GM10248 (cell line): Measurements from ENCODE around the gene FER.
A peak's percentile ranks its signal among the peaks of the same experiment; 100 is the strongest.

ENCODE experiments used
- CTCF ChIA-PET: fragments of 300-600 bp; sonication (Branson Sonifier 250); formaldehyde crosslinking; extraction: SDS; loops from one replicate; lab custom pipeline; 2021; ENCODE audit warnings: antibody characterized with exemption; lab: Yijun Ruan, JAX
- POLR2A ChIA-PET: fragments of 350-650 bp; sonication (Branson Sonifier 250); formaldehyde crosslinking; extraction: SDS; loops from one replicate; lab custom pipeline; 2020; ENCODE audit warnings: antibody characterized with exemption; lab: Yijun Ruan, JAX
- DNase-seq: peaks from one replicate; pipeline ENCODE4 v3.0.0; 2012; ENCODE audit errors: extremely low spot score
- CTCF ChIP-seq: IDR thresholded peaks from 2 replicates; pipeline ENCODE4 v1.5.1; 2012; ENCODE audit warnings: mild to moderate bottlenecking, low read depth; ENCODE audit errors: extremely low read depth, missing control alignments, control extremely low read depth

Gene FER

DNA sequence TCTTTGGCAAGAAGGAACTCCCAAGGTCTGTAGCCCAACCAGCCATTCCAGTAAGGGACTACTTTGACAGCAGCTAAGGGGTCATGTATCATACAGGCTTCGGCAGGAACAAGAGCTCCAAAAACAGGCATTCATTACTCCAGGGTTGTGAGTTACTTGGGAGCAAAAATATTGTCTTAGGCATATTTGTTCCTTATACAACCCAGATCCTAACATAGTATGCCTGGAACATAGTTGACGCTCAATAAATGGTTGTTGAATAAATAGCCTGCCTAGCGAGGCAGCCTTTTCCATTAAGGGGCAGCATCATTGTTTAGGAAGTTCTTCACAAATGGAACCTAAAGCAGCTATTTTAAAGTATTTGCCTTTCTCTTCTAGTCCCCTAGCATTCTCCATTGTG is 35.8 kb upstream of the FER start:
- TF ChIP-seq CTCF, result no peak
- DNase-seq, result no peak
- CTCF ChIA-PET, result interaction anchor here (0.6 to 2.0 kb wide), 4 partner anchors 14 to 31 kb away, joined by 3 to 5 read pairs (median 5); no protein-coding TSS in a partner anchor
- POLR2A ChIA-PET, result no interaction called here

GRCh38 chr5:108715408-108715807 is 32.3 kb upstream of the FER start:
- POLR2A ChIA-PET, result no interaction called here
- no peak for DNase-seq

GRCh38 chr5:108720391-108720790 is 27.3 kb upstream of the FER start:
- CTCF ChIA-PET, result no interaction called here
- TF ChIP-seq CTCF, result no peak
- POLR2A ChIA-PET, result no interaction called here
- peak; percentile 25 for DNase-seq

More at GRCh38 chr5:108715408-108715807, 32.3 kb upstream of the FER start:
- CTCF ChIA-PET, result interaction anchor here (1.5 kb wide), 1 partner anchor 10 kb away, joined by 3 read pairs; no protein-coding TSS in a partner anchor
- no peak for TF ChIP-seq CTCF

GRCh38 chr5:108726446-108727235 is 21.1 kb upstream of the FER start:
- DNase-seq, result no peak
- CTCF ChIA-PET, result interaction anchor here (1.0 to 1.7 kb wide), 4 partner anchors 8 to 203 kb away, joined by 3 to 4 read pairs (median 3); no protein-coding TSS in a partner anchor
- POLR2A ChIA-PET, result no interaction called here
- no peak for TF ChIP-seq CTCF

GRCh38 chr5:108727236-108727650 is 20.5 kb upstream of the FER start:
- CTCF ChIA-PET, result interaction anchor here (1.0 to 4.6 kb wide), 9 partner anchors 15 to 204 kb away, joined by 3 to 32 read pairs (median 5); no protein-coding TSS in a partner anchor
- TF ChIP-seq CTCF, result no peak
- POLR2A ChIA-PET, result no interaction called here
- DNase-seq, result no peak

- DNase-seq, result peak; percentile 84
- TF ChIP-seq CTCF, result no peak
- CTCF ChIA-PET, result interaction anchor here (1.0 to 4.6 kb wide), 11 partner anchors 15 to 205 kb away, joined by 3 to 32 read pairs (median 4); no protein-coding TSS in a partner anchor
- POLR2A ChIA-PET, result interaction anchor here (0.9 to 1.1 kb wide), 3 partner anchors 11 to 659 kb away, joined by 3 to 5 read pairs (median 3); partner anchors contain the start of gene FBXL17
Measured at GRCh38 chr5:108727651-108728565, 19.8 kb upstream of the FER start.
